OCI-LY7 (cell line): ENCODE data around the gene OR10A3.

Experiments
- EZH2phosphoT487 ChIP-seq: fragments of 200-600 bp; sonication (generic); IDR thresholded peaks from 2 replicates; pipeline ENCODE4 v1.6.1; 2018; ENCODE audit warnings: low read depth, borderline replicate concordance, mild to moderate bottlenecking, mixed run types, antibody characterized with exemption, low read length, moderate library complexity, mixed read lengths
- TF ChIP-seq, protein P1 (sequence below): fragments of 200-600 bp; sonication (generic); conservative IDR thresholded peaks from 2 replicates; pipeline ENCODE4 v1.5.1; 2014; ENCODE audit warnings: mild to moderate bottlenecking, antibody characterized with exemption, low read length, moderate library complexity, mixed read lengths

DNA sequence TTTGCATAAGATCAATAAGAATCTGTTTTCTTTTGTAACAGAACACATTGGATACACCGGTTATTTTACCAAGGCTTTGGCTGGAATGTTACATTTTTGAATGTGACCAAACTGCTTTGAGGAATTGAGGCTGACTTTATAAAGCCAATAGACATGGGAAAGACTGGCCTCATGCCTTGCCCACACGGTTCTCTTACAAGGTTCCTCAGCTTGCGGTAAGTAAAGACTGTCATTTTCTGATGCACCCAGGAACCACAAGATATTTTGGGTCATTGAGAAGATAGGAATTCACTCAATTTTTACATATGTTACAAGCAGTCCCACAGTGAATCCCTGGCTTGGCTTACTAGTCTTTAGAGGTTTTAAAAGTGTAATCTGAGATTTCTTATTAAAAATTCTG lies 34.4 kb downstream of the OR10A3 start:
- TF ChIP-seq, protein P1, sequence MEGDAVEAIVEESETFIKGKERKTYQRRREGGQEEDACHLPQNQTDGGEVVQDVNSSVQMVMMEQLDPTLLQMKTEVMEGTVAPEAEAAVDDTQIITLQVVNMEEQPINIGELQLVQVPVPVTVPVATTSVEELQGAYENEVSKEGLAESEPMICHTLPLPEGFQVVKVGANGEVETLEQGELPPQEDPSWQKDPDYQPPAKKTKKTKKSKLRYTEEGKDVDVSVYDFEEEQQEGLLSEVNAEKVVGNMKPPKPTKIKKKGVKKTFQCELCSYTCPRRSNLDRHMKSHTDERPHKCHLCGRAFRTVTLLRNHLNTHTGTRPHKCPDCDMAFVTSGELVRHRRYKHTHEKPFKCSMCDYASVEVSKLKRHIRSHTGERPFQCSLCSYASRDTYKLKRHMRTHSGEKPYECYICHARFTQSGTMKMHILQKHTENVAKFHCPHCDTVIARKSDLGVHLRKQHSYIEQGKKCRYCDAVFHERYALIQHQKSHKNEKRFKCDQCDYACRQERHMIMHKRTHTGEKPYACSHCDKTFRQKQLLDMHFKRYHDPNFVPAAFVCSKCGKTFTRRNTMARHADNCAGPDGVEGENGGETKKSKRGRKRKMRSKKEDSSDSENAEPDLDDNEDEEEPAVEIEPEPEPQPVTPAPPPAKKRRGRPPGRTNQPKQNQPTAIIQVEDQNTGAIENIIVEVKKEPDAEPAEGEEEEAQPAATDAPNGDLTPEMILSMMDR, result no peak
- TF ChIP-seq EZH2phosphoT487, result no peak
